Urothelium cell line (cell line): Measurements from ENCODE around the gene AK2.
A peak's percentile ranks its signal among the peaks of the same experiment; 100 is the strongest.
"Not testable (repeated sequence)": the region's sequence is repeated elsewhere in the genome, so short reads cannot be mapped to it uniquely, and the experiment has no call there.

Source experiments
- DNase-seq: peaks from one replicate; pipeline ENCODE4 v3.0.0; 2011; ENCODE audit warnings: low spot score, mixed read lengths
- FAIRE-seq: peaks from 2 replicates; lab custom pipeline; 2011; peaks lifted over from hg19 to GRCh38; lab: Jason Lieb, UNC

AK2 gene

DNA sequence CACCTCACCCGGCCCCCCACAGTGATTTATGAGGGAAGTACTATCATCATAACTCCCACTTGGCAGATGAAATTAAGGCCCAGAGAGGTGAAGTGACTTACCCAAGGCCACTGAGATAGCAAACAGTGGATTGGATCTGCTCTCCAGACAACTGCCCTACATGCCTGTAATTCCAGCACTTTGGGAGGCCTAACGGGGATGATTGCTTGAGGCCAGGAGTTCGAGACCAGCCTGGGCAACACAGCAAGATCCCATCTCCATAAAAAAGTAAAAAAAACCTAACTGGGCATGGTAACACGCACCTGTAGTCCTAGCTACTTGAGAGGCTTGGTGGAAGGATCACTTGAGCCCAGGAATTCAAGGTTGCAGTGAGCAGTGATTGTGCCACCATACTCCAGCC is 57.8 kb downstream of the AK2 start:
- FAIRE-seq (no peak), DNase-seq (no peak)

DNA sequence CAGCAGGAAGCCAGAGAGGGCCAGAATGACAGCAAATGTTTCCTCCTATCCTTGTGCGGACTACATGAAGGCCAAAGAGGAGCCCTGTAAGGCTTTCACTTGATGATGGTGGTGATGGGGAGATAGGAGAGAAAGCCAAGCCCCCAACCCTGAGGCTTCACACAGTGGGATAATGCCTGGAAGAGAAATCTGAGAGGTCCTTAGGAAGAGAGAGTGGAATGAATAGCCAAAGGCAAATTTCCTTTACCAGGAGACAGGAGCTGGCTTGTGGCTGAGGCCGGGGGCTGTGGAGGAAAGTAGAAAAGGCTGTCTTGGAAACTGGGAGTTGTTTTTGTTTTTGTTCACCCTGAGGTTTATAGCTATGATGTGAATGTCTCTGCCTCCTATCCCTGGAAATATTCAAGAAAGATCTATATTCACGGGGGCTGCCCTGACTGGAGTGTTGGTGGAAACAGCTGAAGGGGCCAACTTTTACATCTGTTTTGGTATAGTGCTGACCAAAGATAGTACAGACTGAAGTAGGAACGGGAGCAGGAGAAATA is 59.1 kb downstream of the AK2 start:
- FAIRE-seq (no peak), DNase-seq (no peak)

DNA sequence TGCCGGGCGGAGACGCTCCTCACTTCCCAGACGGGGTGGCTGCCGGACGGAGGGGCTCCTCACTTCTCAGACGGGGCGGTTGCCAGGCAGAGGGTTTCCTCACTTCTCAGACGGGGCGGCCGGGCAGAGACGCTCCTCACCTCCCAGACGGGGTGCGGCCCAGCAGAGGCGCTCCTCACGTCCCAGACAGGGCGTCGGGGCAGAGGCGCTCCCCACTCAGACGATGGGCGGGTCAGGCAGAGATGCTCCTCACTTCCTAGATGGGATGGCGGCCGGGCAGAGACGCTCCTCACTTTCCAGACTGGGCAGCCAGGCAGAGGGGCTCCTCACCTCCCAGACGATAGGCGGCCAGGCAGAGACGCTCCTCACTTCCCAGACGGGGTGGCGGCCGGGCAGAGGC is 61.6 kb downstream of the AK2 start:
- DNase-seq, FAIRE-seq: not testable (repeated sequence)

DNA sequence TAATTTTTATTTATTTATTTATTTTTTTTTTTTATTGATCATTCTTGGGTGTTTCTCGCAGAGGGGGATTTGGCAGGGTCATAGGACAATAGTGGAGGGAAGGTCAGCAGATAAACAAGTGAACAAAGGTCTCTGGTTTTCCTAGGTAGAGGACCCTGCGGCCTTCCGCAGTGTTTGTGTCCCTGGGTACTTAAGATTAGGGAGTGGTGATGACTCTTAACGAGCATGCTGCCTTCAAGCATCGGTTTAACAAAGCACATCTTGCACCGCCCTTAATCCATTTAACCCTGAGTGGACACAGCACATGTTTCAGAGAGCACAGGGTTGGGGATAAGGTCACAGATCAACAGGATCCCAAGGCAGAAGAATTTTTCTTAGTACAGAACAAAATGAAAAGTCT is 63.2 kb downstream of the AK2 start:
- not testable (repeated sequence) for DNase-seq, FAIRE-seq

DNA sequence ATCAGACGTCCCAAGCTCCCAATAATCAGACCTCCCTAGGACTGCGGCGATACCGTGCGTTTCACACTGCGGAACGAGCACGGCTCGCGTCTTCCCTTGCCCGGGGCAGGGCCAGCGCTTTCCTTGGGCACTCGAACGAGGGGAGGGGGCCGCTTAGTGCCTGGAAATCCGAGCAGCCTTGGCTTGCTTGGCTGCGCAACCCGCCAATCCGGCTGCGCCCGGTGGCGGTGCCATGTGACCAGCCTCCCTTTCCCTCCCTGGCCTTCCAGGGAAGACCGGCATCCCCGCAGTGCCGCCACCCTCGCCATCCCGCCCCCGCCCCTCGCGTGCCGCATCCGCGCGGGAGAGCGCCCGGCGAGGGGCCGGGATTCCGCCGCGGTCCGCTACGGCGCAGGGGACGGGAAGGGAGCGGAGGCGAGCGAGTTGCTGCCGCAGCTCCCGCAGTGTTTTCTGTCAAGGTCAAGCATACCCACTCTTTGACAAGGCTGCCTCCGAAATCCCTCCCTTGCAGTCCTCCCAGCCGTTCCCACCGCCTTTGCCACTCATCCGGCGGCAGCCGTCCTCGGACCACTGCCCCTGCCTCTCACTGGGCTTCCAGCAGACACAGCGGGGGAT is 63.8 kb downstream of the AK2 start:
- DNase-seq: no peak
- FAIRE-seq: no peak

DNA sequence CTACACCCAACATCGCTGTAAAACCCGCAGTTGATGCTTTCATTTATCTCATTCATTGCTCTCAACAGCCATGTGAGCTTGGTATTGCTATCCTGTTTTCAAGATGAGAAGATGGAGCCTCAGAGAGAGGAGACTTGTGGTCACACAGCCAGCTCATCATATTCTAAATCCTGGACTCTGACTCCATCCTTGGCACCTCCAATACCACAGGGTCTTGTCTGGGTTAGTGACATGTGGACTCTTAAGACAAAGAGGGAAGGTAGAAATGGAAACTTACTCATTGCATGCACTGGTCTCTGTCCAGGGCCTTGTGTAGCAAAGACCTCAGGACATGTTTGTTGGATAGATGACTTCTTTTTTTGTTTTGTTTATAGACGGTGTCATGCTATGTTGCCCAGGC is 65.1 kb downstream of the AK2 start:
- no peak for FAIRE-seq
- no peak for DNase-seq

DNA sequence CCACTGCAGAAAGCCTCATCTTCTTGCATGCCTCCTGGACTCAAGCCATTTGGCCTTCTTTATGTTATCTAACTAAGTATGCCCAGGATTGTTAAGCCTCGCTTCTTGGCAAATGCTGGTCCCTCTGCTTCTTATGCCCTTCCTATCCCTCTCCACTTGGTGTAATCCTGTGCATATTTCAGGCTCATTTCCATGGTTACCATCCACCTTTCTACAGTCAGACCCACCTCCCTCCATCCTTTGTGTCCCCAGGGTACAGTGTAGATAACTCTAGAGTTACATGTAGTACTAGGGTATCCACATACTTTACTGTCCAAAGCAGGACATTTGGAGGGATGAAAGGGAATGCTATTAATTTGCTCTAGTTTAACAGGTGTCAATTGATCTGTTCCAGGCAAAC is 65.5 kb downstream of the AK2 start:
- FAIRE-seq: no peak
- no peak for DNase-seq

DNA sequence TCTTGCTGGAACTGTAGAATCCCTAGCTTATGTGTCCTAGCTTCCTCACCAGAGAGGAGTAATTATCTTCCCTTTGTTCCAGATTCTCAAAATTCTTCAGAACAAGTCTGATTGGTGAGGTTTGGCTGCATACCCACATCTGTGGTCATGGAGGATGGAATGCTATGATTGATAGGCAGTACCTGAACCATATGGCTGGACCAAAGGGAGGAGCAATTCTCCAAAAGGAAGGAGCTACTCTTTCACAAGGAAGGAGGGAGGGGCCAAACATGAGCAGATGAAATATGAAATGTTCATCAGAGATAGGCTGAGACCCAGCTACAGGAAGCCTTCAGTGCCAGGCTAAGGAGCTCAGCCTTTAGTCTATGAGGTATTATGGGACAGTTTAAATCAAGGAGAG is 67.1 kb downstream of the AK2 start:
- FAIRE-seq: no peak
- no peak for DNase-seq

DNA sequence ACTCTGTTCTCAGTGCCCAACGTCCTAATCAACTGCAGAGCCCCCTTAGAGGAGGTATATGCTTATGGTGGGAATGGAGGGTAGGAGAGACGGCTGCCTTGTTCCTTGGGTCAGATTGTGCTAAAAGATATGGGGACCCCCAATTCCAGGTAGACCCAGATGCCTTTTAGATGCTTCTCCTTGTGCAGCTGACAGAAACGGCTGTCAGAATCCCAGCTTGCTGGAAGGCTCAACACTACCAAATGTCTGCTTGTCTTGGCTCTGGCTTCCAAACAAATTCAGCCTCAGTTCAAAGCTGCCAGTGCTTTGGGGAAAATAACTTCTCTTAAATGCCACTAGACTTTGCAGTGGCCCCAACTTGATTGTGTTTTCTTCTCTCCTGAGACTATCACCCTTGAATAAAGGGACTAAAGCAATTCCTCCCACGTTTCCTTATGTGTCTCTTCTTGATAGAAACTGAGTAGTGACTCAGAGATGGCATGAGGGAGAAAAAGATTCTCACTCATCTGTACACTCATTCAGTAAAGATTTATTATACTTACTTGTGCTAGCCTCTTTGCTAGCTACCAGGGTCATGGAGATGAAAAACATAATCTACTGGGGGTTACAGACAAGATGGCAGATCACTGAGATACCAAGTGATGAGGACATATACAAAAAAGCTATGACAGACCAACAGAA is 68.7 kb downstream of the AK2 start:
- DNase-seq: no peak
- no peak for FAIRE-seq

DNA sequence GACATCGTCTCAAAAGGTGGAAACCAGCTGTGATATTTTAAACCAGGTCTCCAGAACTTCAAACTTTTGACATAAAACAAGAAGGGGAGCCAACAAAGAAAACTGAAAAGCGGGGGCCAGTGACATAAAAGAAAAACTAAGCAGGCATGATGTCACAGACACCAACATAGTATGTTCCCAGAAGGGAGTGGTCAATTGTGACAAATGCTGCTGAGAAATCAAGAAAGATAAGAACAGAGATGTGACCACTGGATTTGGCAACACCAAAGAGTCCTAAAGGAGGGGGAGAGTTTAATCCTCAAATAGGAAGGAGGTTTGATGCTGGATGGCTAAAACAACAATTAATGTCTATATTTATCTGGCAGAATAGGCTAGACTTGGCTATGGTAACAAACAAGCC is 69.8 kb downstream of the AK2 start:
- DNase-seq (no peak), FAIRE-seq (no peak)

DNA sequence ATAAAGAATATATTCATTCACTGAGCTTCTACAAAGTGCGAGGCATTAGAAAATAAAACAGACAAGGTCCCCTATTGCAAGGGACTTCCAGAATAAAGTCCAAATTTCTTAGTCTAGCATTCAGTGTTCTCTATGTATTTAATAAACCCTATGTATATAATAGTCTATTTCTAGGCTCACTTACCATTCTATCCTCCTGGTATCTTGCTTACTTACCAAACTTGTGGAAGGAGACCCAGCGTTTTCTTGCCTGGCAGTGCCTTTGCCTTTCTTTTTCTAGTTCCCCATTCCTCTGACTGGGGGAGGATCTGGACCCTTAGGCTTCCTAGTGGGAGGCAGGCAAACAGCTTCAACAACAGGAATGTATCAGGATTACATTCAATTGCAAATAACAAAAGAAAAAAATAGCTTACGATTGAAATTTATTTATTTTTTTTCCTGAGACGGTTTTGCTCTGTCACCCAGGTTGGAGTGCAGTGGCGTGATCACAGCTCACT is 71.4 kb downstream of the AK2 start:
- DNase-seq (no peak), FAIRE-seq (no peak)

DNA sequence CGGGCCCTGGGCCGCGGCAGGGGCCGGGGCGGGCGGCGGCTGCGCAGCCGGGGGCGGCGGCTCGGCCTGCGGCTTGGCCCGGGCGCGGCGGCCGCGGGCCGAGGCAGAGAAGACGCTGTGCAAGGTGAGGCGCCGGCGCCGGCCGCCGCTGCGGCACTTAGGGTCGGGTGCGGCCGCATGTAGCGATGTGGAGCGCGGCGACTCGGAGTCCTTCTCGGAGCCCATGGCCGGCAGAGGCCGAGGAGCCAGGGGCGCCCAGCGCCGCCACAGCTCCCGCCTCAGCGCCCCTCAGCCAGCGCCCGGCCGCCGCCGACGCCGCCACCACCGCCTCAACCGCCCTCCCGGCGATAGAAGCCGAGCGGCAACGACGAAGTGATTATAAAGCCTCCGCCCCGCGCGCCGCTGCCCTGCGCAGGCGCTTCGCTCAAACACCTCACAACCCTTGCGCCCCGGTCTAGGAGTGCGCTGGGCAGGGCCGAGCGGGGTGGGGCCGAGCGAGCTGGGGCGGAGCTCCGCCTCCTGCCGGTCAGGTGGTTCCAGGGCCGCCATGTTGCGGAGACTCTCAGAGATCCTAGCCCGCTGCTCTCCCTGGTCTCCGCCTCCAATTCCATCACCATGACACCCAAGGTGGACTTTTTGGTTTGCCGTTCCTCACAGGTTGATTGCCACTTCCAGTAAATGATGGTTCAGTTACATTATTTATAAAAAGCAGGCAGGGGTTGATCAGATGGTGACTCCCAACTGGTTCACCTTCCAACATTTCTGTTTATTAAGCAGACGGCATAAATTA is 72.0 kb downstream of the AK2 start, which contains the start of gene RNF19B:
TSS of gene RNF19B (minus strand) at position 349 of the 790 bp plus-strand sequence. CDS start at position 225, 124 bp downstream.
- peak; percentile 98 for DNase-seq
- peak; percentile 81 for FAIRE-seq

DNA sequence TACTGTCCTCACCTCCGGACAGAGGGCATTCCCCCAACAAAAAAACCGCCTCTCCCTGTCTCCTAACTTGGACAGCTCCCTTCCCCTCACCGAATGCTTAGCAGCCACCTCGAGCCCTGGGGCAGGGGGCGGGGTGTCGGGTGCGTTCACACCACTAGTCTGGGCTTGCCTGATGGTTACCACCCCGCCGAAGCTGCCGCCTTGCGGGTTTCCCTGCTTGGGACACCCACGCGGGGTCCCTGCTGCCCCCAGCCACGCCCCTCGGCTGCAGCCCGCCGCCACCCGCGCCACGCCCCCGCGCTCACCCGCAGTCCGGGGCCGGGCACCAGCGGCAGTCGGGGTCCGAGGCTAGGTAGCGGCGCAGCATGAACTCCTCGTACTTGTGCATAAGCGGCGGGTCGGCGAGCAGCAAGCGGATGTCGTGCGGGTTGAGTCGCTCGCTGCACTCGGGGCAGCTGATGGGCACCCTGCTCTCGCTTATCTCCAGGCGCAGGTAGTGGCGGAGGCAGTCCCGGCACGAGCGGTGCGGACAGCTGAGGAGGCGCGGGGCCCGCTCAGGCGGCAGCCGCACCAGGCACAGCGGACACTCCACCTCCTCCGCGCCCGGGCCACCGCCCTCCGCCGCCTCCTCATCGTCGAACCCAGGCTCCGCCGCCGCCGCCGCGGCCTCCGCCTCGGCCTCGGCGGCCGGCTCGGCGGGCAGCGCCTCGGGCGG is 72.8 kb downstream of the AK2 start:
- DNase-seq (peak; percentile 61), FAIRE-seq (no peak)

DNA sequence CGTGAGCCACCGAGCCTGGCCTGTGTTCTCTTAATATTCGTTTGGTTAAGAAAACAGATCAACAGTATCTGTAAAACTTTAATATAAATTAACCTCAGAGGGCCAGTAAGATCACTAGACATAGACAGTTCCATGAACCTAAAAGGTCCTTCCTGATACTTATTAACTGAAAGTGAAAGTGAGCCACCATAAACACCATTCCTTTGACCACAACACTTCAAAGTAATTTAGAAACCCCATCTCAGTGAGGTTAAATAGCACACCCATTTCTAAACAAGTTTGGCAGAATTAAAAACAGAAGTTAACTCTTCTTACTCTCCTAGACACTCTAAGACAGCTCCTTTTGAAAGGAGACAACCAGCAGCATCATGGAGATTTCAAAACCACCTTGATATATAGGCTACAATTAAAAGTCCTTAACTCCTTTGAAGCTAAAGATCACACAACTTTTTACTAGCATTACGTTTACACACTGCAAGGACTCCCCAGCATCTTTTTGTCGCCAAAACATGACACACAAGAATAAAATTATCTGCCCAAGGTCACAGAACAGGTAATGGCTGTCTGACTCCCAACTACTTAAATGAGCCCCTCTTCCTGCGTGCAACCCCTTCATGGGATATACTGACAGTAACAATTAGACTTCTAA is 74.3 kb downstream of the AK2 start:
- FAIRE-seq: no peak
- no peak for DNase-seq

DNA sequence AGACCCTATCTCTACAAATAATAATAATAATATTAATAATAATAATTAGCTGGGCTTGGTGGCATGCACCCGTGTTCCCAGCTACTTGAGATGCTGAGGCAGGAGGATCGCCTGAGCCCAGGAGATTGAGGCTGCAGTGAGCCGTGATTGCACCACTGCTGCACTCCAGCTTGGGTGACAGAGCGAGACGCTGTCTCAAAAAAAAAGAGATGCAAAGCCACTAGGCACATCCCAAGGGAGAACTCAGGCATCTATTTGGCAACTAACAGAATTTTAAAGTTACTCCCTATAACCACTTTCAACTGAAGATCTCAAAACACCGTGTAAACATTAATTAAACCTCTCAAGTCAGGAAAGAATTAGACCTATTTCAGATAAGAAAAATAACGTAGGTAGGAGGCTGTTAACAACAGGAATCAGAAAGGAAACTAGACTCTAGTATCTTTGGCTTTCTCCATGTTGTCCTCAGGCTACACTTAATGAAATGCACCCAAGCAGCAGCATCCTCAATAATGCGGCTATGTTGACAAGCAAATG is 75.8 kb downstream of the AK2 start:
- FAIRE-seq (no peak), DNase-seq (no peak)

DNA sequence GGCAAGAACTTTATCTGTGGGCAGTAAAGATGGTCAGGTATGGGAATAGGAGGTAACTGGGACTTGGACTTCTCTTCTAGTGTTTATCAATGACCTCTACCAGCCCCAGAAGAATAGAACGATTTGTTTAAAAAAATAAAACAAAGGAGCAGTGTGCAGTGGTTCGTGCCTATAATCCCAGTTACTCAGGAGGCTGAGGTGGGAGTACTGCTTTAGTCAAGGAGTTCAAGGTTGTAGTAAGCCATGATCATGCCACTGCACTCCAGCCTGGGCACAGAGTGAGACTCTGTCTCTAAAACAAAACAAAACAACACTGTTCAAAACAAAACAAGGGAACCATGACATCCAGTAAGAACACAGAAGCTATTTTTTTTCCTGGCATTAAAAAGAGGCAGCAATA is 76.3 kb downstream of the AK2 start:
- no peak for FAIRE-seq
- no peak for DNase-seq

DNA sequence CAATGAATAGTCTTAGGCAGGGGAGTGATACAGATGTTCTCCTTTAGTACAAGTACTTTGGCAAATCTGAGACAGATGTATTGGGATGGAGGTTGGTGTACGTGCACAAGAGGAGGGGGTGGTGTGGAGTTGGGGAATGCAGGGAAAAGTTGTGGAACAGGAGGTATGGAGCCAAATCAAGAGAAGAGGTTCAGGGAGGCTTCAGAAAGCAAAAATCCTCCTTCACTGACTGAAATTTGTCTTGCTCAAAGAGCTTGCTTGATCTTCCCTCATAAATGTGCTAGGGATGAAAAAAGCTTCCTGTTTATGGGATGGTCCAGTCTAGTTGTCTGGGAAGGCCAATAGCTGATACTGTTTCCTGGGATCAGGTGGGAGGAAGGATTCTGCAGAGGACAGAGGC is 77.9 kb downstream of the AK2 start:
- no peak for FAIRE-seq
- no peak for DNase-seq
